ENCODE data around the gene C1QTNF12.

C1QTNF12 gene

DNA sequence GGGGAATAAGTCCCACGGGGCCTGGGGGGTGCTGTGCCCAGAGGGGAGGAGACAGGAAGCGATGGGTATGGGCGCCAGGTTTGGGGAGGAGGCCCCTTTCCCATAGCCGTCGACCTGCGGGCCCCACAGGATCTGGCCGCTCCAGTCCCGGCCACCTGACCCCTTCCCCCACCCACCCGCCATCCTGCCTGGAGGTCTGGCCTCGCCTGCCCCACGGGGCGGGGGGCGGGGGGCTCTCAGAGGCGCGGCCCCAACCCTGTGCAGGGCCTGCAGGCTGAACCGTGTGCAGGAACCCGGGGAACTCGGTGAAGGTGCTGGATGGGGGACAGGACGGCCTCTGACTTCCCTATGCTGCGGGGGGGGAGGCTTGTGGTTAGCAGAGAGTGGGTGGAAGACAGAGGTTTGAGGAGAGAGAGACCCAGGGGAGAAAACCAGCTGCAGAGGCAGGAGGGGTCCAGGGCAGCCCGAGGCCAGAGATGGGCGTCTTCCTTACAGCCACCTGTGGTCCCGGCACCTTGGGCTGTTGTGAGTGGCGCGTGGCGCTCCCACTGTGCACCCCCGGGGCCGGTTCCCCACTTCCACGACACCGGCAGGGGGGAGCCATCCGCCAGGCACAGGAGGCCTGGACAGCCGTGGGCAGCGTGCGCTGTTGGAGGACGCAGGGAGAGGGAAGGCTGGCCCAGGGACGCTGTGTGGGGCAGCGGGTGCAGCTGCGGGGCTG, 37.6 kb downstream of the C1QTNF12 start:
- TF ChIP-seq CTCF (IDR thresholded peaks at IDR 0.05; ENCODE audit: extremely low read depth, insufficient read depth, missing control alignments) = no peak
- DNase-seq (ENCODE audit: low spot score) = peak; percentile 75
- in situ Hi-C loops (cut with MboI; ENCODE audit: low pct_unique_long_range_greater_than_20kb, low sequenced_read_pairs, unreplicated experiment) = no loop called here

DNA sequence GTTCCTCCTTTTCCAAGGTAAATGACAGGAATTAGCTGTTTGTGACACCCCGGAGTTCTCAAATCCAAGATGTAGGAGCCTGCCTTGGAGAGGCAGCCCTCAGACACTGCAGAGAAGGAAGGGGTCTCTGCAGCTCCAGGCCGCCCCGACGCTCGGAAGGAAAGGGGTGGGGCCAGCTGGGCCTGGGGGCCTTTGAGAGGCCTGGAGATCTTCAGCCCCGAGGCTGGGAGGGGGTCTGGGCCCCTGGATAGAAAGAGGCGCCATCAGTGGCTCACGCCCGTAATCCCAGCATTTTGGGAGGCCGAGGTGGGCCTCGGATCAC, 39.0 kb downstream of the C1QTNF12 start:
- TF ChIP-seq CTCF (IDR thresholded peaks at IDR 0.05; ENCODE audit: extremely low read depth, insufficient read depth, missing control alignments) = no peak
- DNase-seq (ENCODE audit: low spot score) = no peak
- in situ Hi-C loops (cut with MboI; ENCODE audit: low pct_unique_long_range_greater_than_20kb, low sequenced_read_pairs, unreplicated experiment) = no loop called here

DNA sequence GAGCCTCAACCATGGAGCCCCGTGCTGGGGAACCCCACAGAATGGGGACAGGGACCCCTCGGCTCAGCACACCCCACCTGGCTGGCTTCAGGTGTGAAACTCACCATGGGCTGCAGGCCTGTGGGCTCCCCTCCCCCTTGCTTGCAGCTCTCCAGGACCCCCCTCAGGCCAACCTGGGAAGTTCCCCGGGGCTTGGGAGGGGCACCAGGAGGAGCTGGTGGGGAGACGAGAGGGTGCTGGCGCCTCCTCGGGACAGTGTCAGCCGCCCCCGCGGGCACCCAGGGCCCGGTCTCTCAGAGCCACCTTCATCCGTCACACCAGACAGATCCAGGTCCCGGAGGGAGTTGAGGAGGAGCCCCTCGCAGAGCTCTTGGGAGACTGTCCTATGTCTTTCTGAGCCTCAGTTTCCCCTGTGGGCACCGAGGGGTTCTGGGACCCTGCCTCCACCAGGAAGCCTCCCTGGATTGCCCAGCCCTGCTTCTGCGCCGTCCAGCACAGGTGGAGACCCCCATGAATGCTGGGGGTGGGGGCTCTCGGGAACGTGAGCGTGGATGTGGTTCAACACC, 39.5 kb downstream of the C1QTNF12 start:
- in situ Hi-C loops (cut with MboI; ENCODE audit: low pct_unique_long_range_greater_than_20kb, low sequenced_read_pairs, unreplicated experiment) = no loop called here
- peak; percentile 10 for TF ChIP-seq CTCF (IDR thresholded peaks at IDR 0.05; ENCODE audit: extremely low read depth, insufficient read depth, missing control alignments)
- no peak for DNase-seq (ENCODE audit: low spot score)

DNA sequence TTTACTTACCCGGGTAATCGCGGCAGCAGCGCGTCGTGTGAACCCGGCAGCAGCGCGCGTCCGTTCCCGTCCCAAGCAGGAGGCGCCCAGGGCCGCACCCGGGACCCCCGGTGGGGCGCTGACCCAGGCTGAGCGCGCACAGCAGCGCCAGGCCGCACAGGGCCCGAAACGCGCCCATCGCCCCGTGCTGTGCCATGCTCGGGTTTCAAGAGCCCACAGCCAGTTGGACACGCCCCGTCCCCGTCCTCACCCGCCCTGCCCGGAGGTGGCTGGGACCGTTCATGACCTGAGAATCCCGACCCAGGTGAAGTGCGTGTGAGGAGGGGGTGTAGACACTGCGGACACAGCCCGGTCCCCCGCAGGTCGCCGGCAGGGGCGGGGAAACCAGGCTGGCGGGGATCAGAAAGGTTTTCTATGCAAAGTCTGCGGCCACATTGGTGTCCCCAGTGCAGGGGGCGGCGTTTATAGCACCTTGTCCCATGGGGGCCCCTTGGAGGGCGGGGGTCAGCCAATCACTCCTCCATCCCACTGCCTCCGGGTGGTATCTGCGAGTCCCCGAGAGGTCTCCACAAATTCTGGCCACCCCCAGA, 40.1 kb downstream of the C1QTNF12 start, which contains the start of gene TNFRSF18:
Gene TNFRSF18, minus strand, starts transcription at position 217 of the 590 bp plus-strand sequence. Its CDS starts 21 bp downstream, at position 196.
- peak; percentile 81 for DNase-seq (ENCODE audit: low spot score)
- TF ChIP-seq CTCF (IDR thresholded peaks at IDR 0.05; ENCODE audit: extremely low read depth, insufficient read depth, missing control alignments) = no peak
- in situ Hi-C loops (cut with MboI; ENCODE audit: low pct_unique_long_range_greater_than_20kb, low sequenced_read_pairs, unreplicated experiment) = no loop called here

GRCh38 chr1:1205769-1206375, 40.6 kb downstream of the C1QTNF12 start:
- no peak for DNase-seq (ENCODE audit: low spot score)
- in situ Hi-C loops (cut with MboI; ENCODE audit: low pct_unique_long_range_greater_than_20kb, low sequenced_read_pairs, unreplicated experiment) = no loop called here
- TF ChIP-seq CTCF (IDR thresholded peaks at IDR 0.05; ENCODE audit: extremely low read depth, insufficient read depth, missing control alignments) = peak; percentile 1

- no peak for TF ChIP-seq CTCF (IDR thresholded peaks at IDR 0.05; ENCODE audit: extremely low read depth, insufficient read depth, missing control alignments)
- no peak for DNase-seq (ENCODE audit: low spot score)
- in situ Hi-C loops (cut with MboI; ENCODE audit: low pct_unique_long_range_greater_than_20kb, low sequenced_read_pairs, unreplicated experiment) = no loop called here
These were observed 41.3 kb downstream of the C1QTNF12 start for GRCh38 chr1:1204998-1205768.

Data from GM13977 (cell line).